Uterus (tissue), 2 donors: ENCODE results near the gene THSD7B.

Source experiments
- POLR2A ChIP-seq, 2 donors: fragments of 450-650 bp; IDR thresholded peaks; one replicate each; pipeline ENCODE4 v1.6.1; 2016; ENCODE audit warnings: antibody characterized with exemption in 2 of 2, mild to moderate bottlenecking in 1 of 2, moderate library complexity in 1 of 2
- TF ChIP-seq, protein P1 (sequence below), 4 experiments: fragments of 200-600 bp in 2 of 4; fragments of 450-650 bp in 2 of 4; sonication (generic) in 2 of 4; IDR thresholded peaks; one replicate each; pipeline ENCODE4 v1.5.1; 2016 to 2019; ENCODE audit warnings: antibody characterized with exemption in 4 of 4, mild to moderate bottlenecking in 2 of 4, moderate library complexity in 1 of 4

DNA sequence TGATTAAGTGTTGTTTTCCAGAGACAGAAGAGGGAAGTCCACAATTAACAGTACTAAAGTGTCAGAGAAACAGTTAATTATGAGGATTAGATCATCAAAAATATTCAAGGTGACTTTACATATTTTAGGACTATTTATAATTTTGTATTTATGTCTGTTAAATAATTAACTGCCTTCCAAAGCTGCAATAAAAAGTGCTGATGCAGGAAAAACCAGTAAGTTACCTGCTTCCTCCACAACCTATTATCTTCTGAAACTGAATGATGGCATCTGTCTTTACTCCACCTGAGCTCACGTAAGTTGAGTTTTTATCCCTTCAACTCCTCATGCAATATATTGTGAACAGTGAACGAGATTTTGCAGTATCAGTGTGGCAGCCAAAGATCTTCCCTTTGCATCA lies 570.7 kb downstream of the THSD7B start:
- TF ChIP-seq, protein P1, sequence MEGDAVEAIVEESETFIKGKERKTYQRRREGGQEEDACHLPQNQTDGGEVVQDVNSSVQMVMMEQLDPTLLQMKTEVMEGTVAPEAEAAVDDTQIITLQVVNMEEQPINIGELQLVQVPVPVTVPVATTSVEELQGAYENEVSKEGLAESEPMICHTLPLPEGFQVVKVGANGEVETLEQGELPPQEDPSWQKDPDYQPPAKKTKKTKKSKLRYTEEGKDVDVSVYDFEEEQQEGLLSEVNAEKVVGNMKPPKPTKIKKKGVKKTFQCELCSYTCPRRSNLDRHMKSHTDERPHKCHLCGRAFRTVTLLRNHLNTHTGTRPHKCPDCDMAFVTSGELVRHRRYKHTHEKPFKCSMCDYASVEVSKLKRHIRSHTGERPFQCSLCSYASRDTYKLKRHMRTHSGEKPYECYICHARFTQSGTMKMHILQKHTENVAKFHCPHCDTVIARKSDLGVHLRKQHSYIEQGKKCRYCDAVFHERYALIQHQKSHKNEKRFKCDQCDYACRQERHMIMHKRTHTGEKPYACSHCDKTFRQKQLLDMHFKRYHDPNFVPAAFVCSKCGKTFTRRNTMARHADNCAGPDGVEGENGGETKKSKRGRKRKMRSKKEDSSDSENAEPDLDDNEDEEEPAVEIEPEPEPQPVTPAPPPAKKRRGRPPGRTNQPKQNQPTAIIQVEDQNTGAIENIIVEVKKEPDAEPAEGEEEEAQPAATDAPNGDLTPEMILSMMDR (IDR thresholded peaks at IDR 0.05) = no peak
- TF ChIP-seq POLR2A (IDR thresholded peaks at IDR 0.05) = no peak
